HG03520 (cell line): ENCODE results near the gene DAZL.

Source experiments
- ATAC-seq: cut with Tn5 transposase; IDR thresholded peaks from one replicate; pipeline ENCODE4 v1.9.1; 2021; ENCODE audit warnings: mild to moderate bottlenecking, moderate library complexity; ENCODE audit not compliant: unreplicated experiment

Gene DAZL

GRCh38 chr3:16546186-16547010, 58.8 kb downstream of the DAZL start:
- no peak for ATAC-seq

DNA sequence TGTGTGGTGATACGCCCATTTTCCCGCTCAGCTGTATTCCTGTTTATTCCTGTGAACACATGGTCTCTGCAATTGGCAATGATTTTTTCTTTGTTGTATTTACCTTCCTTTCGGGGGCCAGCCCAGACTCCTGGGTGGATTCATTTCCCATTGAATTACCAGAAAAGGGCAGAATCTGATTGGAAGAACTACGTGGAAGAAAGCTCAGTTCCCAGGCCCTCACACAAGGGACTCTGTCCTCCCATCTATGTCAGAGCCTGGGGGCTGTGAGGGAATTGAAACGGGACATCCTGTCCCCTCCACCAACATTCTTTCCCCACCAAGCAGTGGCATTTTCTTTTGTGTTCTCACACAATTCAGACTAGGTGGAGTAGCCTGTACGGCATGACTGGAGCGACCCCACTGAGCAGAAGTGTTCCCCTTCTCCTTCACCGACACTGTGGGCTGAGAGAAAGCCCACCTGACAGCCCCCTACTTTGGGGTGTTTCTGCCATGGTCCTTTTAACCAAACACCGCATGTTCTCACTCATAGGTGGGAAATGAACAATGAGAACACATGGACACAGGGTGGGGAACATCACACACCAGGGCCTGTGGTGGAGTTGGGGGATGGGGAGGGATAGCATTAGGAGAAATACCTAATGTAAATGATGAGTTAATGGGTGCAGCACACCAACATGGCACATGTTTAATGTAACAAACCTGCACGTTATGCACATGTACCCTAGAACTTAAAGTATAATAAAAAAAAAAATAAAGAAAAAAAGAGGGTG, 59.6 kb downstream of the DAZL start:
- ATAC-seq = no peak

DNA sequence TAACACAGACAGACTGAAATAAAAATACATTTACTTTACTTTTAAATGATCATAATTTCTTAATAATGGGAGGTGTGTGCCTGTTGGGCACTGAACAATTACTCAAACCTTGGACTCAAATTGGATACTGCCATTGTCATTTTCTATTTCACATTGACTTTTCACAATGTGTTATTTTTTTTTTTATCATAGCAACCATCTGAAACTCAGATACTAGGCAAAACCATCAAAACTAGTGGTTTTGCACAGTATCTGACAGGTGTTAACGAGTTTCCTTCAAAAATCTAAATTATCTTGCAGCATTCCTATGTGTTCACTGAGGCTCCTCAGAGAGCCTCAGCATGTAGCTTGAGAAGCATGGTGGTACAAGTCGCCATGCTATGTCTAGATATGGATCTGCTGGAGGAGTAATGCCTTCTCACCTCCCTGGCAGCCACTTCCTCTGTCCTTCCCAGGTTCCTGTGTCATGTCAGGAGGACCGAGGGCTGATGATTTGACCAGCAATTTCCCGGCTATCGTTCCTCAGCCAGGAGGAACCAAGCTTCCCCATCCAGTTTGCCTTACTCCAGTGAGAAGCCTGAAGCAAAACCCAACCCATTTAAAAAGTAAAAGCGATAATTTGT, 61.9 kb downstream of the DAZL start:
- no peak for ATAC-seq

DNA sequence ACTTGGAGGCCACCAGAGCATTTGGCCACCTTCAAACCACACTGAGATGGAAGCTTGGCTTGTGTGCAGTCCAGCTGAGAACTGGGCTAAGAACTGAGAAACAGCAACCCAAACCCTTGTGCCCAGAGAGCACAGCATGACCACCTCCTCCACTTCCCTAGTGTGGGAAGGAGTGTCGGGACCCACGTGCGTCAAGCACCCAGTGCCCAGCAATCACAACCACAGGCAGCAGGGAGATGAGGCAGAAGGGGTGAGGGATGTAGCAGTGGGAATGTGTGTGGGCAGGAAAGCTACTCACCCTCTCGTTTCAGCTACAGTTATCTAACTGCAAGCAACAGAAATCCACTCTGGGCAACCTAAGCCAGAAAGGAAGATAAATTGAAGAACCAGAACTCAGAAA, 66.7 kb downstream of the DAZL start:
- no peak for ATAC-seq

GRCh38 chr3:16536996-16537395, 68.2 kb downstream of the DAZL start:
- ATAC-seq = no peak
